ENCODE data around the gene SLC9A5. TPM values are rescaled to one million over a fixed set of nuclear protein-coding genes. Genes with fewer than 3 reads are reported as not detected.
A peak's percentile ranks its signal among the peaks of the same experiment; 100 is the strongest.

The SLC9A5 gene
- total RNA-seq, 2 experiments from 2014 or later = 5.9 to 6.1 TPM

GRCh38 chr16:67226295-67226803 lies 22.4 kb upstream of the SLC9A5 start:
- Mint-ChIP-seq H3K27me3 (no peaks in the 10 kb centered on the region), H3K4me1 (ENCODE audit: low read depth) (peaks cover 48% of the 10 kb centered on the region), H3K4me3 (peak overlapping the region; percentile 98), H3K27ac (peak overlapping the region; percentile 95), H3K36me3 (peaks cover 23% of the 10 kb centered on the region), H3K9me3 (no peaks in the 10 kb centered on the region)
- POLR2A ChIA-PET = interaction anchor here (1.2 to 3.0 kb wide), 5 partner anchors 10 to 41 kb away, joined by 4 to 37 read pairs (median 8); partner anchors contain the start of gene FHOD1
- CTCF ChIA-PET = interaction anchor here (0.7 to 2.4 kb wide), 15 partner anchors 9 to 331 kb away, joined by 3 to 15 read pairs (median 4); partner anchors contain the start of genes E2F4, FHOD1 and TPPP3
- intact Hi-C loops (cut with micrococcal nuclease) = no loop called here
- no peak for DNase-seq

DNA sequence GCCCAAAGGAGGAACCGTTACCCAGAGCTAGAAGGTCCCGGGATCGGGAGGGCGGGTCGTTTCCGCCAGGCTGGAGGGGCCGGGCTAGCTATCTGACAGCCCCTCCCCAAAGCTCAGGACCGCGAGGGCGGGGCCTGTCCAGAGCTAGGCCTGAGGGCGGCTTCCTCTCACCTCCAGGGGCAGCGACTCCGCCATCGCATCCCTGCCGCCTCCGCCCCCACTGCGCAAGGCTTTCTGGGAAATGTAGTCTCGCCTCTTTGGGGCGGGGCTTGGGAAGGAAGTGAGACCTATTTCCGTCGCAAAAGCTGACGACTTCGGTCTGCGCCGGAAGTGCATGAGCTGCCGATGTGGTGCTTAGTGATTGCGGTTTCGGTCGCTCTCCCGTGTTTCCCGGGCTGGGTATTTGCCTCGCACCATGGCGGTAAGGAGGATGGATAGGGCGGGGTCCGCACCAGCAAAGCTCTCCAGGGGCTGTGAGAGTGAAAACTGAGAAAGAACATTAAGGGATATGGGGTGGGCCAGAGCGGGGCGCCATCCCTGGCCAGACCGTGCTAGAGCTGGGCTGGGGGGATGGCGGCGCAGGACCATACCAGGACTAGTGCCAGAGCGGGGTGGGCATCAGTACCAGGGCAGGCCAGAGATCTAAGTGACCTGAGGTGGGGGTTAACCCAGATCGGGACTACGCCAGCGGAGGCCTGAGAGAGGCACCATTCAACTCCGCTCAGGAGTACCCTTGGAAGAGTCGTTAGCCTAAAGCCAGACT lies 21.8 kb upstream of the SLC9A5 start, which contains the start of gene TMEM208:
TMEM208 (plus strand) TSS at position 327 of the 763 bp plus-strand sequence; CDS start at position 416, 89 bp downstream.
- ChIA-PET CTCF (interaction anchor here (0.7 to 2.6 kb wide), 20 partner anchors 9 to 332 kb away, joined by 3 to 15 read pairs (median 4); partner anchors contain the start of genes ATP6V0D1, E2F4, FHOD1 and TPPP3), POLR2A (interaction anchor here (0.5 to 3.0 kb wide), 7 partner anchors 9 to 254 kb away, joined by 3 to 37 read pairs (median 4); partner anchors contain the start of genes ATP6V0D1 and FHOD1)
- peaks cover 28% of the 10 kb centered on the region for H3K36me3 Mint-ChIP-seq
- DNase-seq = peak; percentile 99
- no peaks in the 10 kb centered on the region for H3K27me3 Mint-ChIP-seq
- intact Hi-C loops (cut with micrococcal nuclease) = loop anchor here (1.0 kb wide), 3 partner anchors 9 to 35 kb away; partner anchors contain the start of genes E2F4 and FHOD1
- H3K27ac Mint-ChIP-seq = peak within 1 kb of the TSS; percentile 95
- no peaks in the 10 kb centered on the region for H3K9me3 Mint-ChIP-seq
- H3K4me3 Mint-ChIP-seq = peak within 1 kb of the TSS; percentile 98
- peaks cover 48% of the 10 kb centered on the region for H3K4me1 Mint-ChIP-seq (ENCODE audit: low read depth)

- H3K4me1 Mint-ChIP-seq (ENCODE audit: low read depth) = peaks cover 48% of the 10 kb centered on the region
- peak overlapping the region; percentile 98 for H3K4me3 Mint-ChIP-seq
- H3K36me3 Mint-ChIP-seq = peaks cover 28% of the 10 kb centered on the region
- ChIA-PET POLR2A (interaction anchor here (1.2 to 3.0 kb wide), 4 partner anchors 9 to 254 kb away, joined by 3 to 37 read pairs (median 6); partner anchors contain the start of genes ATP6V0D1 and FHOD1), CTCF (interaction anchor here (1.0 to 2.6 kb wide), 13 partner anchors 9 to 332 kb away, joined by 3 to 15 read pairs (median 4); partner anchors contain the start of genes ATP6V0D1 and E2F4)
- DNase-seq = no peak
- peak overlapping the region; percentile 95 for H3K27ac Mint-ChIP-seq
- no peaks in the 10 kb centered on the region for H3K27me3 Mint-ChIP-seq
- H3K9me3 Mint-ChIP-seq = no peaks in the 10 kb centered on the region
- intact Hi-C loops (cut with micrococcal nuclease) = loop anchor here (1.0 kb wide), 3 partner anchors 9 to 35 kb away; partner anchors contain the start of genes E2F4 and FHOD1
Measured at GRCh38 chr16:67227567-67227921, 21.2 kb upstream of the SLC9A5 start.

DNA sequence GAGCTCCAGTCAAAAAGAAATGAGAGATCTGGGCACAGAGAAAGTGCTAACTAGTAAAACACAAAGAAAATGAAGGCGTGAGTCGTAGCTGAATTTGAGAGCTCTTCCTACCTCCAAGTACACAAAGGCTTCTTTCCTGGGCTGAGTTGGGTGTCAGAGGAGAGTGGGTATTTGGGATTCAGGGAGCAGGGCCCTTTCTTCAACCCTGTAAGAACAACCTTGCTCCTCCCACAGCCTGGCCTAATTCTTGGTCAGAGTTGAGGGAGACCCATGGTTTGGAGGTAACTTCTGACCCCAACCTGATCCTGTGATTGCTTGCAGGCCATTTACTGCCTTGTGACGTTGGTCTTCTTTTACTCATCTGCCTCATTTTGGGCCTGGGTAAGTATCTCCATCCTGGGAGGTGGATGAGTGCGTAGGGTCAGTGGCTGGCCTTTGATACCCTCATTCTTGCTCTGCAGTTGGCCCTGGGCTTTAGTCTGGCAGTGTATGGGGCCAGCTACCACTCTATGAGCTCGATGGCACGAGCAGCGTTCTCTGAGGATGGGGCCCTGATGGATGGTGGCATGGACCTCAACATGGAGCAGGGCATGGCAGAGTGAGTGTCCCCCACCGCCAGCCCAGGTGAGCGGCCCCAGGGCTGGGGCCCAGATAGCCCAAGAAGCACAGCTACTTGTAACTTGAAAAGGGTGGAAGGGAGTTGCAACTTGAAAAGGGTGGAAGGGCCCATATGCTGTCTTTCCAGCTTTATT lies 20.6 kb upstream of the SLC9A5 start:
- peaks cover 44% of the 10 kb centered on the region for H3K4me1 Mint-ChIP-seq (ENCODE audit: low read depth)
- DNase-seq = no peak
- CTCF ChIA-PET = interaction anchor here (1.4 to 2.6 kb wide), 7 partner anchors 8 to 253 kb away, joined by 3 to 15 read pairs (median 5); partner anchors contain the start of gene ATP6V0D1
- intact Hi-C loops (cut with micrococcal nuclease) = no loop called here
- H3K27ac Mint-ChIP-seq = peak overlapping the region; percentile 95
- H3K4me3 Mint-ChIP-seq = peak overlapping the region; percentile 98
- POLR2A ChIA-PET = interaction anchor here (0.6 to 3.0 kb wide), 3 partner anchors 17 to 693 kb away, joined by 3 to 37 read pairs (median 6); partner anchors contain the start of genes ATP6V0D1 and FHOD1
- no peaks in the 10 kb centered on the region for H3K27me3 Mint-ChIP-seq
- H3K36me3 Mint-ChIP-seq = peaks cover 30% of the 10 kb centered on the region
- no peaks in the 10 kb centered on the region for H3K9me3 Mint-ChIP-seq

GRCh38 chr16:67228905-67229304 lies 19.9 kb upstream of the SLC9A5 start:
- ChIA-PET POLR2A (interaction anchor here (3.0 kb wide), 1 partner anchor 17 kb away, joined by 37 read pairs; the partner anchor contains the start of gene FHOD1), CTCF (interaction anchor here (1.0 to 2.6 kb wide), 2 partner anchors 9 to 44 kb away, joined by 3 to 8 read pairs; no protein-coding TSS in a partner anchor)
- peak overlapping the region; percentile 98 for H3K4me3 Mint-ChIP-seq
- H3K27me3 Mint-ChIP-seq = no peaks in the 10 kb centered on the region
- peaks cover 34% of the 10 kb centered on the region for H3K36me3 Mint-ChIP-seq
- no peak for DNase-seq
- intact Hi-C loops (cut with micrococcal nuclease) = no loop called here
- no peaks in the 10 kb centered on the region for H3K9me3 Mint-ChIP-seq
- peaks cover 38% of the 10 kb centered on the region for H3K4me1 Mint-ChIP-seq (ENCODE audit: low read depth)
- no peak overlapping the region for H3K27ac Mint-ChIP-seq

GRCh38 chr16:67229906-67230808 lies 18.6 kb upstream of the SLC9A5 start:
- Mint-ChIP-seq H3K27me3 (no peaks in the 10 kb centered on the region), H3K4me1 (ENCODE audit: low read depth) (peaks cover 27% of the 10 kb centered on the region), H3K9me3 (no peaks in the 10 kb centered on the region), H3K27ac (no peak overlapping the region), H3K36me3 (peaks cover 38% of the 10 kb centered on the region), H3K4me3 (no peak overlapping the region)
- DNase-seq = no peak
- intact Hi-C loops (cut with micrococcal nuclease) = no loop called here
- POLR2A ChIA-PET = interaction anchor here (1.1 kb wide), 1 partner anchor 15 kb away, joined by 3 read pairs; no protein-coding TSS in a partner anchor
- CTCF ChIA-PET = interaction anchor here (0.6 to 2.6 kb wide), 4 partner anchors 8 to 236 kb away, joined by 3 to 8 read pairs (median 3); no protein-coding TSS in a partner anchor

DNA sequence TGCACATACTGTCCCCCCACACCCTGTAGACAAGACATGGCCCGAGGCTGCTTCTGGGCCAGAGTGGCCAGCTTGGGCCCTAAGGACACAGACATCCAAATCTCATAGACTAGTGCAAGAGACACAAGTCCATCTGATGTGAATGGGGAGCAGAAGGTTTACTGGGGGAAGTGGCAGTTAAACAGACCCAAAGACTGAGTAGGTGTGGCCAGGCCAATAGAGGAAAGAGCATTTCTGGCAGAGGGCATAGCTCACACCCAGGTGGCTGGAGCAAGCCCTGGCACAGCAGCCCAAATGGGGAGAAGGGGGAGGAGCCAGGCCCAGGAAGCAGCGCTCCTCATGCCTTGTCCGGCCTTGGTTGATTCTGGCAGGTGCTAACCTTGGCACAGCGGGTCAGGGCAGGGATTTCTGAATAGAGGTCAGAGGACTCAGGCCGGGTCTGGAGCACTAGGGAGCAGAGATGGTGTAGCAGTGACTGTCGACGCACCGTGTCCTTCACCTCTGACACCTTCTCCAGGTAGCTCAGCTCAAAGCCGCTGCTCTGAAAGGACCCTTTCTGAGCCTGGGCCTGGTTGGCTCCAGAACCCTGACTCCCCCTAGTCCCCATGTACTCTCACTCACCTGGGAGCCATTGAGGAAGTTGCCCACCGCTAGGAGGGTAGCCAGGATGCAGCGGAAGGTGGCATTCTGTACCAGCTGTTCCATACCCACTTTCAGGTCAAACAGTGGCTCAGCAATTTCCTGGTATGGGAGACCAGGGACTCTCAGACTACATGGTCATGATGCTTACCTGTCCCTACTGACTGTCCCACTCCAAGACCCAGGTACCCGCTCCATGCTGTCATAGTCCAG lies 17.7 kb upstream of the SLC9A5 start:
- CTCF ChIA-PET = interaction anchor here (0.6 to 1.0 kb wide), 2 partner anchors 28 to 236 kb away, joined by 3 read pairs; no protein-coding TSS in a partner anchor
- no peaks in the 10 kb centered on the region for H3K9me3 Mint-ChIP-seq
- peaks cover 43% of the 10 kb centered on the region for H3K36me3 Mint-ChIP-seq
- DNase-seq = no peak
- no peak overlapping the region for H3K4me3 Mint-ChIP-seq
- H3K27ac Mint-ChIP-seq = no peak overlapping the region
- no peaks in the 10 kb centered on the region for H3K27me3 Mint-ChIP-seq
- H3K4me1 Mint-ChIP-seq (ENCODE audit: low read depth) = peaks cover 20% of the 10 kb centered on the region
- POLR2A ChIA-PET = no interaction called here
- intact Hi-C loops (cut with micrococcal nuclease) = no loop called here

- ChIA-PET CTCF (interaction anchor here (0.8 kb wide), 1 partner anchor 35 kb away, joined by 3 read pairs; no protein-coding TSS in a partner anchor), POLR2A (interaction anchor here (0.8 to 1.5 kb wide), 2 partner anchors 10 to 27 kb away, joined by 3 to 4 read pairs; no protein-coding TSS in a partner anchor)
- no peak for DNase-seq
- H3K36me3 Mint-ChIP-seq = peaks cover 51% of the 10 kb centered on the region
- no peaks in the 10 kb centered on the region for H3K9me3 Mint-ChIP-seq
- no peaks in the 10 kb centered on the region for H3K27me3 Mint-ChIP-seq
- intact Hi-C loops (cut with micrococcal nuclease) = no loop called here
- H3K4me1 Mint-ChIP-seq (ENCODE audit: low read depth) = peaks cover 6% of the 10 kb centered on the region
- H3K27ac Mint-ChIP-seq = no peak overlapping the region
- no peak overlapping the region for H3K4me3 Mint-ChIP-seq
Measured at GRCh38 chr16:67233596-67233995, 15.2 kb upstream of the SLC9A5 start.

DNA sequence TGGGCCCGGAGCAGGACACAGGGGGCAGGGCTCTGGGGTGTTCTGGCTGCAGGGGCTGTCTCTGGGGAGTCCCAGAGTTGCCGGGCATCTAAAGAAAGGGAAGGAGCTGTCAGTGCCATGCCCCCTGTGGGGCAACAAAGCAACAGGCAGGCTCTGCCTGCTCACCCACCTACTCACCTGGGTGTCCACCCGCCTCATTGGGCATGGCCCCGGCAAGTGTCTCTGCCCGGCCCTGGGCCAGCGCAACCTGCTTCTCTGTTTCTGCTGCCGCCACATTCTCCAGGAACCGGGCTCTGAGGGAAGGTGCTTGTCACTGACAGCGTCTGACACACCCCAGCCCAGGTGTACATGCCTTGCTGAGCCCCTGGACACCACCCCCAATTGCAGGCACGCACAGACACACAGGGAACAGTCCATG lies 14.6 kb upstream of the SLC9A5 start:
- no peaks in the 10 kb centered on the region for H3K9me3 Mint-ChIP-seq
- H3K36me3 Mint-ChIP-seq = peaks cover 48% of the 10 kb centered on the region
- H3K4me3 Mint-ChIP-seq = no peak overlapping the region
- peaks cover 6% of the 10 kb centered on the region for H3K4me1 Mint-ChIP-seq (ENCODE audit: low read depth)
- POLR2A ChIA-PET = interaction anchor here (1.5 kb wide), 1 partner anchor 10 kb away, joined by 4 read pairs; no protein-coding TSS in a partner anchor
- H3K27me3 Mint-ChIP-seq = no peaks in the 10 kb centered on the region
- no peak for DNase-seq
- H3K27ac Mint-ChIP-seq = no peak overlapping the region
- intact Hi-C loops (cut with micrococcal nuclease) = no loop called here
- CTCF ChIA-PET = interaction anchor here (0.8 kb wide), 1 partner anchor 36 kb away, joined by 3 read pairs; no protein-coding TSS in a partner anchor

Measured in activated CD4-positive, alpha-beta memory T cell treated with anti-CD3 and anti-CD28 coated beads for 36 hours (primary cell).